Fibroblast of skin of left biceps (primary cell): ENCODE measurements around the gene GLCCI1.

ENCODE experiments used
- DNase-seq, 2 experiments: peaks; one replicate each; pipeline ENCODE4 v3.0.0-alpha.2; 2013; ENCODE audit warnings: low read depth in 2 of 2

GLCCI1 gene

DNA sequence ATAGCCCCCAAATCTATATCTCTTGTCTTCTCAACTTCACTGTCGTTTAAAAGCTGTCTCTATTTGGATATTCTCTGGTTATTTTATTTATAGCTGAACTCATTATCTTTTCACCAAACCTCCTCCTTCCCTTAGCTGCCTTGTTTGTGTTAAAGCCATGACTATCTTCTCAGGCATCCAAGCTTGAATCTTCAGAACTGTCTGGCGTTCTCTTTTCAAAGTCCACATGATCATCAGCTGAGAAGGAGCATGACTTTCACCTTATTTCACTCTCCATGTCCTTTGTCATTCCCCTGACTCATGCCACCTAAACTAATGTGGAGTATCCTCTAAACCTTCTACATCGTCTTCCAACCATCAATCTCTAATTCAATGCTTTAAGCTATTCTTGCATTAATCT is 5.7 kb upstream of the GLCCI1 start:
- DNase-seq, result no peak

DNA sequence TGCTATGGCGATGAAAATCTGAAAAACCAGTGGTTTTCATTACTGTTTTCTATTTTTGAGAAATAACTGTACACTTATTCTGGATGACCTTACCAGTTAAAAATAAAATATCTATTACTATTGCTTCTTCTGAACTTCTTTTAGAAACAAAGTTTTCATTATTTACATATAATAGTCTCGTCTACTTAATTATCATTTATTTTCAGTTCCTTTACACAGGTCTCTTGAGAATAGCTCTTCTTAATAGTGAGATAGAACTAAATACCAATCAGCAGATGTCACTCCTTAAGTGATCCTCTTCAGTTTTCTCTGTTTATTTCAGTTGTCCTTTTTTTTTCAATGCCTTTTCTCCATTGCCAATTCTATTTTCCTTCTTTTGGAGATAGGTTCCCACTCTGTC is 4.3 kb upstream of the GLCCI1 start:
- no peak for DNase-seq

DNA sequence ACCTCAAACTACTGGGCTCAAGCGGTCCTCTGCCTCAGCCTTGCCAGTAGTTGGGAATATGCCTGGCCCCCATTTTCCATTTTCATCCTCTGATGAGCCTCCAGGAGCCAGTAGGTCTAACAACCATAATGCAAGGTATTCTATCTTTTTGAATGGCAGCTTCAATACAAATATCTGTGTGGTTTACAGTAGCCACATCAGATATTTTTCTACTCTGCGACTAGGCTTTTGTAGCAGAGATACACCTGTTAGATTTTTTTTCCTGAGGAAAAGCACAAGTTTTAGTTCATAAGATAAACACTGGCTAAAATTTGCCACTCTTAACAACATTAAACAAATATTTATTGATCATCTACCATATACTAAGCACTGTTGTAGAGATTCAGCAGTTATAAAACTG is 3.9 kb upstream of the GLCCI1 start:
- DNase-seq, result no peak

DNA sequence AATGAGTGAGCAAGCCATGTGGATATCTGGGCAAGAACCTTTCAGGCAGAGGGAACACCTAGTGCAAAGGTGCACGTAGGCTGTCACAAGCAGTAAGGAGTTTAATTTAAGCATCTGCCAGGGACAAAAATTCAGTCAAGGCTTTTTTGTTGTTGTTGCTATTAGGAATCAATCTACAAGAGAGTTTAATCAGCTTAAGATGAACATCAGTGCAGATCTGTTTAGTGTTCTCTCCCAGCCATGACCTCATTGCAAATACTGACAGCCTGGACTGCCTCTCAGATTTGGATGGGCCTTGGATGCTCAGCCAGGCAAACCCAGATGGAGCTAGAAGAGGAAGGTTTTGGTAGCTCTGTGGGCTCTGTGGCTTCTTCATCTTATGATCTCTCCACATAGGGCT is 3.3 kb upstream of the GLCCI1 start:
- DNase-seq, result no peak

DNA sequence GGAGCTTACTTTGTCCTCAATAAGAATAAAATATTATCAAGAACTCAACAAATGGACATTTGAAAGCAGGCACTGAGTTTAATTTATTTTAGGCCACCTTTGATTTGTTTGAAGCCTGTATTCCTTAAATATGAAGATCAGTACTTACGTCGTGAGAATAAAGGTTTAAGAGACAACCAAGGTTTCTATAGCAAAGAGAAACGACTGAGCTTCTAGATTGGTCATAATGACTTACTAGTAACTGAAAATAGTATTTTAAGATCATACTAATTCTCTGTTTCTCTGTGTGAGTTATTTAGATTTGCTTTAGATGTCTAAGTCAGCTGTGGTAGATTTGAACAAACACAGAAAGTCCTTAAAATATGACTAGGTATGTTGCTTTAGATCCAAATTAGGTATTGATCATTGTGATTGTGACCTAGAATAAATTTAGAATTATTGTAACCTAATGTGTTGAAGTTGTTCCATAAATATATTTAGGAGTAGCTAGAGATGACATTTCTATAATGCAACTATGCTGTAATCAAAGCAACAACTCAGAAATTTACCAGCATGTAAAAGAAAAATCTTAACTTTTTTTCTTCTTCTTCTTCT is 2.4 kb upstream of the GLCCI1 start:
- DNase-seq, result no peak

DNA sequence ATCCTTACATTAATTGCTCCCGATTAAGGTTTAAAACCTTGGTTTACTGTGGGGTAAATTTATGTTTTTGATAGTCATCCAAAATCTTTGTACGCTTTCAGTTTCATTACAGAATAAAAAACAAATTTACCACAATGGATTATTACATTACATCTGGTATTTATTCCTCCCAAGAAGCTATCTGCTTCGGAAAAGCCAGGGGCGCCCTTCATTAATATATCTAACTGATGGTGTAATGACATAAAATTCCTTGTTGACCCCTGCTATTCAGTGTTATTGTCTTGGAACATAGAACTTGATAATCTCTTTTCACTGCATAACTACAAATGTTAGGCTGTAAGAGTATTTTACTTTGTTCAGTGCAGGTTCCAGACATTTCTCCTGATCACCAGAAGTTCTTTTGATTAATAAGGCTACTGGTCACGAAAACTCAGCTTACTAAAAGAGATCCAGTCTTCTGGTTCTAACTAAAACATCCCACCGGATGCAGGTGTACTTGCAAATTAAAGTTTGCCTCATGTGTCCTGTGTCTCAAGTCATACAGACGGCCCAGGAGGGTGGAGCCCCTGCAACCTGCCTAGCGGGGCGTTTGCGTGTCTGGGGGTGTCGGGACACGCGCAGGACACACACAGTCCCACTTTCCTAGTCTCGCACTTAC is 581 bp upstream of the GLCCI1 start:
- no peak for DNase-seq

DNA sequence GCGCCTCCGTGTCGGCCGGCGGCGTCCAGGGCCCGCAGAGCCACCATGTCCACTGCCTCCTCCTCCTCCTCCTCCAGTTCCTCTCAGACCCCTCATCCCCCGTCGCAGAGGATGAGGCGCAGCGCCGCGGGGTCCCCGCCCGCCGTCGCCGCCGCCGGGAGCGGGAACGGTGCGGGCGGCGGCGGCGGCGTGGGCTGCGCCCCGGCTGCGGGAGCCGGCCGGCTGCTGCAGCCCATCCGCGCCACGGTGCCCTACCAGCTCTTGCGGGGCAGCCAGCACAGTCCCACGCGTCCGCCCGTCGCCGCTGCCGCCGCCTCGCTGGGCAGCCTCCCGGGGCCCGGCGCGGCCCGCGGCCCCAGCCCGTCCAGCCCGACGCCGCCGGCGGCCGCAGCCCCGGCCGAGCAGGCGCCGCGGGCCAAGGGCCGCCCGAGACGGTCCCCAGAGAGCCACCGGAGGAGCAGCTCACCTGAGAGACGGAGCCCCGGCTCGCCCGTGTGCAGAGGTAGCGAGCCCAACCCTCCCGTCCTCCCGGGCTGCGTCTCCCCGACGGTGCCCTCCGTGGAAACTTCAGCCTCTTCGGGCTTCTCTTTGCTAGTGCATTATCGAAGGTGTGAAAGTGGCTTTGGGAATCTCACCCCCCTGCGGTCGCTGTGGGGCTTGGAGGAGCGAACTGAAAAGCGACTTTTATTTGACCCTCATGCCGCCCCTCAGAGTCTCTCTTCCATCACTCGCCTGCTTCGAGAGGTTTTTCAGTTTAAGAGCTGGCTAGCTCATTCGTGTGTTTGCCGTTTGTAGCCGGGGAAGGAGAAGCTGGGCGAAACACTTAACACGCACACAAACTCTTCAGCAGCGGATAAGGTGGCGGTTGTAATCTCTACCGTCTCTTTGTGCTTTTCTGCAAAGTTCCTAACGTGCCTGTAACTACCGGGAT is 975 bp downstream of the GLCCI1 start:
- no peak for DNase-seq

DNA sequence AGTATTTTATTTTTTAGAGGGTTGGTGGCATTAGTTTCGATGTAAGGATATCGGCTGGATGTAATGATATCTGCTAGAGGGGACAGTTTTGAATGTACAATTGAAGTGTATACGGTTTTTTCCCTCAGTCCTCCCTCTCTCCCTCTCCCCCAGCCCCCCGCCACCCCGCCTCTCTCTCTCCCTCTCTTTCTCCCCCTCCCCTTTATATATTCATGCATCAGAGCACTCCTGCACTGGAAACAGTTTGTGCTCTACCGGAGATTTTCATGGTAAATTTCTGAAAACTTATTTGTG is 1.6 kb downstream of the GLCCI1 start:
- DNase-seq, result no peak

DNA sequence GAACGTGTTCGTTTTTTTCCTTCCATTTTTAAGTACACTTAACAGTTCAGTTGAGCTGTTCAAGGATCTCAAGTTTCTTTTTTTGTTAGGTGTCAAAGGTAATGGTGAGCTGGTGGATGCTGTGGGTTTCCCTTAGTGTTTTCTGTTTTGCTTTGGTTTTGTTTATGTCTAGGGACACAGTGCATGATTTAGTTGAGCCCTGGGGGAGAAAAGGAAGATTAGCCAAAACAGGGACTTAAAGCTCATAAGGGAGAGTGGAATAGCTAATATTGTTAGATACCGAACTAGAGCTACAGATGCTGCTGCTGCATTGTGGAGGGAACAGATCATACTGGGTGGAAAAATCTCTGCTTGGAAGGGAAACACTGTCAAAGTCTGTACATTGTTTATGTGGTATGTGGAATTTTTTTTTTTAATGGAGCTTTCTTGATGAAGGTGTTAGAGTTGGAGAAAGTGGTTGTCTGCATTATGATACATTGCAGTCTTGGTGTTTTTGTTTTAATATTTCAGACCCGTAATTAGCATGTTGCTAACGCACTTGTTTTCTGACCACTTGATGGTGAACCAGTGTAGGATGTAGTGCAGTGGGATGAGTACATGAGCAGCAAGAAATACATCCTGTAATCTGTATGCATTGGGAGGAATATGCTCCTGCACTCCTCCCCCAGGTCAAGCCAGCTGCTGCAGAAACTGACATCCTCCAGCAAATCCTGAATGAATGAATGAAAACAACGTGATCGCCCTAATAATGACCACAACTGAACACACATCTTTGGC is 2.1 kb downstream of the GLCCI1 start:
- no peak for DNase-seq

DNA sequence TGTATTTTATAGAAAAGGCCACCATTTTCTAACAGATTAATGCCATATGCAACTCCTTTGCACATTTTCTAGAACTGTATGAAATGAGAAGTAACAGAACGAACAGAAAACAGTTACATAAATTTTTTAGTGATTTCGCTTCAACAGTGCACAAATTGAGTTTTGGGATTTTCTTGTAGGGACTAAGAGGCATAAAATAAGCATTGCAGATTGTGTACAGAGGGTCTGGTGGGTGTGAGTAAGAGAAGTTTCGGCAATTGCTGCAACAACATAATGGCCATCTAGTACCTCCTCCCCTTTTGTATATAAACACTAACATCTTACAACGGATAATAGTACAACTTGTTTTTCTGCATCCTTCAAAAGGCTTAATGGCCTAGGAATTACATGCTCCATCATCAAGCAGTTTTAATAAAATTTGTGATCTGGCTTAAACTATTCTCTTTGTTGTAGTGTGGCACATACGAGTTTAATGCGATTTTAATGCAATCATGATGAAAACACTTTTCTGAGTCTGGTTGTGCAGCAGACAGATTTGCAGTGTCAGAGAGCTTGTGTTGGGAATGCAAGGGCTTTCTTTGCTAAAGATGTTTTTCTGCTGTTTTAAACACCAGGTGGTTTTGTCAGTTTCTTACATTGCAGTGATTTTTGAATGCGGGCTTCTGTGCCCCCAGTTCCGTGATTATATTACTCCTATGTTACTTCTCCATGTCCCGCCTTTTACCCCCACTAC is 2.9 kb downstream of the GLCCI1 start:
- no peak for DNase-seq

DNA sequence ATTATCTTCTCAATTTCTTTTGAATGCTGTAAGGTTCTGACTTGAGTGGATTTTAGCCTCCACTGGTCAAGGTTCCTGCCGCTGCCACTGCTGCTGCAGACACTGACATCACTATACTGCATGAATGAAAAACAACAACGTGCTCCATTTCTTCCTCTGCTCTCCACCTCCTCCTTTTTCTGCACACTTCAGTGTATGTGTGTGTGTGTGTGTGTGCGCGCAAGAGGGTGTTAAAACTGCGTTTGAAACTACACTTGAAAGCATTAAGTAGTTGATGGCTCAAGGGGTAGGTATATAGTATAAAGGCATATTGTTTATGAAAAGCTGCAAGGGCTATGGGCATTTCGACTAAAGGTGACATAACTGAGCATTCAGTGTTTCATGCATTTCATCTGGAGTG is 3.5 kb downstream of the GLCCI1 start:
- no peak for DNase-seq

DNA sequence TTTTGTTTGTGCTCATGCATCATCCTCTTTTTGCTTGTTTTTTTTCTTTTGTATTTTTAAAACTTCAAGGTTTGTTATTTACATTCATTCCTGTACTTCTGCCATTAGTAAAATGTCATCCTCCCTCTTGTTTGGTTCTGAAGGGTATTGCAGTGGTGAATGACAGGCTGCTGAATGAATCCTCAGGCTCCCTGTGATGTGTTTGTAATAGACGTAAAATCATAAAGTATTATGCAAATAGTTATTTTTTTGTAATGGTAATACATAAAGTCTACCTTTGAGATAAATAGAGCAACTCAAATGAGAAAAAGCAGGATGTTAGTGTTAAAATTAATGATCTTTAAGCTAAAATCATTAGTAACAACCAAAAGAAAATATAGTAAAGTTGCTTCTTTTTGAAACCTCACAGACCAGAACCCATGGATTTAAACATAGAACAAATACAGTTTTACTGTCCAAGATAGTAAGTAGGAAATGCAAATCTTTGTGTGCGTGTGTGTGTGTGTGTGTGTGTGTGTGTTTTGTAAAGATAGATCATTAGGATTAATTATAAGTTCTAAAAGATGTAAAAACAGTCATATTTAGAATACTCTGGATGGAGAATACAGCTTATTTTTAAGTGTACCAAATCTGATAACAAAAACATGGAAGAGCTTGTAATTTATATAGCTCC is 4.5 kb downstream of the GLCCI1 start:
- DNase-seq, result no peak

DNA sequence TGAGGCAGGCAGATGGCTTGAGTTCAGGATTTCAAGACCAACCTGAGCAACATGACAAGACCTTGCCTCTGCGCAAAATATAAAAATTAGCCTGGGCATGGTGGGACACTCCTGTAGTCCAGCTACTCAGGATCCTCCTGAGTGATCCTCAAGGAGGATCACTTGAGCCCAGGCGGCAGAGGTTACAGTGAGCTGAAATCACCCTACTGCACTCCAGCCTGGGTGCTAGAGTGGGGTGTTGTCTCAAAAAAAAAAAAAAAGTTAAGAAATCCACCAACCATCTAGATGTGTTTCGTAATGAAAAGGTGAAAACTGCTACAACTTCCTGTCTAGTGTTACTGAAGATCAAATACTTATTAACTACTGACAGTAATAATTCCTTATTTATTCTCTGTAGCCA is 8.1 kb downstream of the GLCCI1 start:
- DNase-seq, result no peak

DNA sequence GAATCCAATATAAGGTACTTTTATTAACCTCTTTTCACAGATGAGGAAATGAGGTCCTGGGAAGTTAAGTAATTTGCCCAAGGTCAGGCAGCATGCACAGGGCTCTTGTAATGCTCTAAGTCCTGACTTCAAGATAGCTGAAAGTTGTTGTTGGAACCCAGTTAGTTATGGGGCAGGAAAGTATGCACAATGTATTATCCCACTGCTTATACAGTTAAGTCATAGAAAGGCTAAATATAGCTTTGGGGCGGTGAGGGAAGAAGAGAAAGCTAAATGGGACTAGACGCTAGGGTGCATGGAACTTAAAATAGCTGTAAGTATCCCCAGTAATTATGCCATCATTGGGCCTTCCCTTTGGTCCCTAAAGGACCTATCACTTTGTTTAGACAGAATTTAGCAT is 9.2 kb downstream of the GLCCI1 start:
- no peak for DNase-seq

DNA sequence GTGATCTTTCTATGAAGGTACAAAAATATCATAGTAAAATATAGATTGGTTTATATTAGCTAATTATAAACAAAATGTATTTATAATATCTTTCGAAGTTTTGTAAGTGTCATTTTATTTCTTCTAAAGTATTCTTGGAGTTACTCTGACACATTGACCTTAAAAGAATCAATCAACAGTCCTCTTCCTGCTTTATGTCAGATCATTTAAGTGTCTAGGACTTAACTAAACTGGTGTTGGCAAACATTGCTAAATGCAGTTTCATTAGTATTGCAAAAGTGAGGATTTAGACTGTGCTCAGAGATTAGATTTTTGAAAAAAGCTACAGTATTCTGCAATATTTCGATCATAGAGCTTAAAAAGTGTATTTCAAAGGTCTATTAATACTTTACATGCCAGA is 10.3 kb downstream of the GLCCI1 start:
- no peak for DNase-seq

DNA sequence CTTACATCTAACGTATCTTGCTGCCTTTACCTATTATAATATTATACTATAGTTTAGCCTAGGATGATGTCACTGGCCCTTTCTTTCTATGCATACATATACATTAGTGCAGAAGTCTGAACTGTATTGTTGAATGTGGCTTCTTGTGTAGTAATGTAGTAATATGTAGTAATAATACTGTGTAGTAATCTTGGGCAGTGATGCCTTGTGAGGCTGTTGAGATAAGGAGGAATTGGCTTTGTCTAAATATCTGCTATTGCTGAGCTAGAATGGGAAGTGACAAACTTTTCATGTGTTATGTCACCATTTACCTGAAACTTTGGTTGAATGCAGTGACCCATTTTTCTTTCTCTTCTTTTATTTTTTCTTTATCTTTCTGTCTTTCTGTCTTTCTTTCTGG is 11.0 kb downstream of the GLCCI1 start:
- DNase-seq, result no peak

DNA sequence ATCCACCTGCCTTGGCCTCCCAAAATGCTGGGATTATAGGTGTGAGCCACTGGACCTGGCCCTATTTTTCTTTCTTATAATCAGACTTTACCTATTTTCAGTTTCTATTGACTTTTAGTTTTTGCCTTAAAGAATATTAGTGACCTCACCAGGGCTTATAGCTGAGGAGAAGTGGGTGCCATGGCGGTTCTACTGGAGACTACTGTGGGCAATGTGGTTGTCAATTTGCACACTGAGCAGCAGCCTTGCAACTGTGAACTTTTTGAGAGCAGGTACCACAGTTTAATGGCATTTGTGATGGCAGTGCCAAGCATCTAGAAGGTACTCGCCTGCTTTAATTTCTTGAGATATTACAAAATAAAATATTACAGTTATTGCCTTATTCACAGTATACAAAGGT is 11.5 kb downstream of the GLCCI1 start:
- no peak for DNase-seq

DNA sequence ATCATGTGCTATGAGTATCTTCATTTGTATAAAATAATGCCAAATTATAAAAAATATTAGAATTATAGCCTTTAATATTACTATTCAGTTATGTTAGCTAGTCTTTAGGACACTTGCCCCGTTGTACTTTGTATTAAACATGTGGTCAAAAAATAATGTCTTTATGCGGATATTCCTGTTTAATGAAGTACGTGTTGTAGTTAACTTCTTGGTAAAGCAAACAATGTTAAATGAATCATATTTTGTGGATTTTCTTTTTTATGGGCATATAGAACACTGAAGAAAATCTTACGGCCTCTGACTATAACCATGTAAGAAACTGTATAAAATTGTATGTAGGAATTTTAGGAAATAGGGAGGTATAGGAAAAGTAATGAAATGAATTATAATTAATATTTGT is 14.3 kb downstream of the GLCCI1 start:
- DNase-seq, result no peak

DNA sequence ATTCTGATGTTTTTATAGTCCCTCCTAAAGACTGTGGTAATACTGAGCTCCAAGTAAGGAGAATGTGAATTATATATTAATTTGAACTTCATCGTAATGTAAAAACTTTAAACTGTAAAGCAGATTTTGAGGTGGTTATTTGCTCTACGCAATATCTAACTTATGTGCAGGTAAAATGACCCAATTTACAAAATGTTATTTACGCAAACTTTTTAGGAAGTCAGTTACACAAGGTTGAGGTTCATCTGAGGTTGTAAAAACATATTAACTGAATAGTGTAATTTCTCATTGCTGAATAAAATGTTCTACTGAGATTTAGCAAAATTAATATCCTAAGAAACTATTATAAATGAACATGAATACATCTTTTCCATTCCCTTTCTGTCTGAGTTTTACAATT is 15.8 kb downstream of the GLCCI1 start:
- DNase-seq, result no peak

DNA sequence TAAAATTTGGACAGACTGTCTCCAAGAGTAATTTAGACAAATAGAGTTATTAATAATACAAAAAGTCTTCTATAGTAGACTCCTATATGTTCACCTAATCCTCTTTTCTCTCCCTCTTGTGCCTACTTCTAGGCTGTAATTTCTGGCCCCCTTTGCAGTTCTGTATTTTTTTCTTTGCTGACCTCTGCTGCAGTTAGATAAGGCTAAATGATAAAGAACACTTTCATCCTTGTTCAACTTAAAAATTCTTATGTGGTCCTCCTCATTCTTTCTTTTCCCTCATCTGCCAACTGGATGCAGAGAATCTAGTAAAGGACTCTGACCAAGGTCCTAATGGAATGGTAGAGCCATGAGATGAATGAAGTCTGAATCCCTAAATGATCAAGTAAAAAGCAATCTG is 20.1 kb downstream of the GLCCI1 start:
- DNase-seq, result no peak

DNA sequence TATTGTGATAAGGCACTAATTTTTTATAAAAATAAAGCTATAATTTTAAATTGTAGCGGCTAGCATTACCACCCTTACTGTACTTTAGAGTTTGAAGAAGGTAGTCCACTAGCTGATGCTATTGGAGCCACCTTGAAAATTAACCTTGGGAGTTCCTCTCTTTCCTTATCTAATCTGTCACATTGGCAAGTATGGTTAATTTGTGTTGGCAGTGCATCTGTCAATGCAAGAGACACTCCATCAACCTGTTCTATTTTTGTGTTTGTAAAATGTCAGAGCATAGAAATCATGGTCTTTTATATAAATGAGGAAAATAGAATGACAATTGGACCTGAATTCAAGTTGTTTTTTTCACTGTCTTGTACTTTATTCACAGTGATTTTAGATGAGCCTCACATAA is 20.5 kb downstream of the GLCCI1 start:
- DNase-seq, result no peak
